Epithelial cell of proximal tubule (primary cell): ENCODE data around the gene CCDC134. TPM values are rescaled to one million over a fixed set of nuclear protein-coding genes. Genes with fewer than 3 reads are reported as not detected.

Source experiments
- DNase-seq: peaks from one replicate; pipeline ENCODE4 v3.0.0-alpha.2; 2011; ENCODE audit warnings: low read depth
- H3K4me3 ChIP-seq: 2 replicates; pipeline ENCODE4 v1.5.1; 2011; ENCODE audit warnings: low read depth, mild to moderate bottlenecking, low read length
- CTCF ChIP-seq: conservative IDR thresholded peaks from 2 replicates; pipeline ENCODE4 v1.5.1; 2012; ENCODE audit warnings: low read depth, mild to moderate bottlenecking, low read length
- total RNA-seq: library from RNA; depleted of rRNA; stranded (reverse); fragments of >200 nt; gene quantifications from 2 replicates; pipeline ENCODE4 v1.2.3, GENCODE V29; 2015

Gene CCDC134
- total RNA-seq, 1 donor from 2014 or later = 17.8 TPM

- no peak for DNase-seq
- TF ChIP-seq CTCF = no peak
- H3K4me3 ChIP-seq = no peak overlapping the region
Measured at GRCh38 chr22:41875531-41876270, 75.2 kb downstream of the CCDC134 start.

Other genes with a start within 250 kb of the CCDC134 start
- 3.6 and 4.3 TPM in 2 replicates for gene CSDC2, start 239.7 kb upstream of the CCDC134 start, total RNA-seq
- gene PMM1, start 210.8 kb upstream of the CCDC134 start, total RNA-seq = 34.1 and 61.2 TPM in 2 replicates
- gene DESI1, start 179.6 kb upstream of the CCDC134 start, total RNA-seq = 21.8 and 180 TPM in 2 replicates
- 368 and 606 TPM in 2 replicates for gene XRCC6, start 179.4 kb upstream of the CCDC134 start, total RNA-seq
- gene SNU13, start 111.8 kb upstream of the CCDC134 start, total RNA-seq = 183 and 246 TPM in 2 replicates
- 0.14 and 0.35 TPM in 2 replicates for gene MEI1, start 101.2 kb upstream of the CCDC134 start, total RNA-seq
- 61.1 and 73.4 TPM in 2 replicates for gene SREBF2, start 32.4 kb downstream of the CCDC134 start, total RNA-seq
- not detected in 2 replicates for gene SHISA8, start 114.4 kb downstream of the CCDC134 start, total RNA-seq
- gene TNFRSF13C, start 126.1 kb downstream of the CCDC134 start, total RNA-seq = 1.0 TPM in 1 of 2 replicates, not detected in the other
- 58.2 and 68.1 TPM in 2 replicates for gene CENPM, start 146.5 kb downstream of the CCDC134 start, total RNA-seq
- 0.06 and 0.14 TPM in 2 replicates for gene SEPTIN3, start 168.8 kb downstream of the CCDC134 start, total RNA-seq
- gene WBP2NL, start 198.1 kb downstream of the CCDC134 start, total RNA-seq = 0.17 TPM in 1 of 2 replicates, not detected in the other